MM.1S (cell line): ENCODE data around the gene CXCR4.
A peak's percentile ranks its signal among the peaks of the same experiment; 100 is the strongest.

Experiments
- EZH2 ChIP-seq: fragments of 300-600 bp; sonication (generic); optimal IDR thresholded peaks from 2 replicates; pipeline ENCODE3; 2017; ENCODE audit warnings: low read depth, mild to moderate bottlenecking, antibody characterized with exemption, low read length, mixed read lengths
- EZH2phosphoT487 ChIP-seq: fragments of 300-600 bp; sonication (generic); IDR thresholded peaks from 2 replicates; pipeline ENCODE4 v1.6.1; 2018; ENCODE audit warnings: antibody characterized with exemption, low read length
- TF ChIP-seq, protein P1 (sequence below): fragments of 300-600 bp; sonication (generic); IDR thresholded peaks from 2 replicates; pipeline ENCODE4 v1.5.1; 2016; ENCODE audit warnings: antibody characterized with exemption, low read length, mixed read lengths

DNA sequence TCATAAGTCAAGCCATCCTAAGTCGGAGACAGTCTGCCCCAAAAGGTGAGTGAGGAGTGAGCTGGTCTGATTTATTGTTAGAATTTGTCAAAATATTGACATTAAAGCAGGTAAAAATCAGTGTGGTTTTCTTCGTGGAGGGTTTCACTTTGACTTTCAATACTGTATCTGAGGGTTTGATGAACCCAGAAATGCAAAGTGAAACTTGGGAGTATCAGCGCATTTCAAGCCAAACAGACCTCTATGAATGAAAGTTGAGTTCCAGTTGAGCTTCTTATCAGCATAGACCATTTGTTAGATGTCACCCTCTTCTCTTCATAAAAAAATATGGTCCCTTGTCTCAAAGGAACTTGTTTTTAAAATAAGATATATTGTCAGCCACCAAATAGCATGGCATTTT lies 21.7 kb upstream of the CXCR4 start:
- TF ChIP-seq EZH2 (no peak), EZH2phosphoT487 (peak; percentile 88; the same call in 1 of the 2 replicates)
- TF ChIP-seq, protein P1, sequence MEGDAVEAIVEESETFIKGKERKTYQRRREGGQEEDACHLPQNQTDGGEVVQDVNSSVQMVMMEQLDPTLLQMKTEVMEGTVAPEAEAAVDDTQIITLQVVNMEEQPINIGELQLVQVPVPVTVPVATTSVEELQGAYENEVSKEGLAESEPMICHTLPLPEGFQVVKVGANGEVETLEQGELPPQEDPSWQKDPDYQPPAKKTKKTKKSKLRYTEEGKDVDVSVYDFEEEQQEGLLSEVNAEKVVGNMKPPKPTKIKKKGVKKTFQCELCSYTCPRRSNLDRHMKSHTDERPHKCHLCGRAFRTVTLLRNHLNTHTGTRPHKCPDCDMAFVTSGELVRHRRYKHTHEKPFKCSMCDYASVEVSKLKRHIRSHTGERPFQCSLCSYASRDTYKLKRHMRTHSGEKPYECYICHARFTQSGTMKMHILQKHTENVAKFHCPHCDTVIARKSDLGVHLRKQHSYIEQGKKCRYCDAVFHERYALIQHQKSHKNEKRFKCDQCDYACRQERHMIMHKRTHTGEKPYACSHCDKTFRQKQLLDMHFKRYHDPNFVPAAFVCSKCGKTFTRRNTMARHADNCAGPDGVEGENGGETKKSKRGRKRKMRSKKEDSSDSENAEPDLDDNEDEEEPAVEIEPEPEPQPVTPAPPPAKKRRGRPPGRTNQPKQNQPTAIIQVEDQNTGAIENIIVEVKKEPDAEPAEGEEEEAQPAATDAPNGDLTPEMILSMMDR: no peak
